HUDEP-2 (cell line): ENCODE data around the gene MBOAT1.

Source experiments
- DNase-seq, 76 experiments: peaks; one replicate each; lab custom pipeline; 2025; ENCODE audit not compliant: unreplicated experiment in 76 of 76; lab: John Stamatoyannopoulos, UW

The MBOAT1 gene

DNA sequence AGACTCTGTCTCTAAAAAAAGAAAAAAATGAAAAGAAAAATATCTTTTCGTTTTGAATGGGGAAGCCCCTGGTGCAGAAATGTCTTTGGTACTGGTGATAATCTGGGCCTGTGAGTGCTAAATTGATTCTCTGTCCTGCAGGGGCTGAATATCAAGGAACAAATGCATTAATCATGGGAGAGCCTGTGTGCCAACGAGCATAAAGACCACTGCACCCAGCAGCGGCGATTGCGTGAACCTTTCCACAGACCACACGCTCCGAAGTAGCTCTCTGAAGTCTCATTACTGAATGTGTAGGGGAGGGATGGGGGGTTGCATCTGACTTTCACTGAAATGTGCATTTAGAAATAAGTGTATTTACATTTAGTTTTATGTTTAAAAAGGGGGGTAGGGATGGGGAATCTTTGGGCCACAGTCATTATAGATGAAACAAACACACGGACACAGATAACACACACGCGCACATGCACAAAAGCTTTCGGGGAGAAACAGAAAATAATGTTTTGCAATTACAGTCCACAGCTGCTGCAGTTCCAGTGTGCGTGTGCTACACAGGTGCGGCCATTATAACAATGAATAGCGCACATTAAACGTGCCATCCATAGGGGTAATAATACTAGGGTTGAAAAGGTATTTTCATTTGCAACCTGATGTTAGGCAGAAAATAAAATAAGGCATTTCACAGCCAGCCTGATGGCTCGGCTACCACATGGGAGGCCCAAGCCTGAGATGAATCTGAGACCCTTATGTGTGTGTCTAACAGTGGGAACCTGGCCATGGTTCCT, 154.0 kb downstream of the MBOAT1 start:
- DNase-seq, result no peak

DNA sequence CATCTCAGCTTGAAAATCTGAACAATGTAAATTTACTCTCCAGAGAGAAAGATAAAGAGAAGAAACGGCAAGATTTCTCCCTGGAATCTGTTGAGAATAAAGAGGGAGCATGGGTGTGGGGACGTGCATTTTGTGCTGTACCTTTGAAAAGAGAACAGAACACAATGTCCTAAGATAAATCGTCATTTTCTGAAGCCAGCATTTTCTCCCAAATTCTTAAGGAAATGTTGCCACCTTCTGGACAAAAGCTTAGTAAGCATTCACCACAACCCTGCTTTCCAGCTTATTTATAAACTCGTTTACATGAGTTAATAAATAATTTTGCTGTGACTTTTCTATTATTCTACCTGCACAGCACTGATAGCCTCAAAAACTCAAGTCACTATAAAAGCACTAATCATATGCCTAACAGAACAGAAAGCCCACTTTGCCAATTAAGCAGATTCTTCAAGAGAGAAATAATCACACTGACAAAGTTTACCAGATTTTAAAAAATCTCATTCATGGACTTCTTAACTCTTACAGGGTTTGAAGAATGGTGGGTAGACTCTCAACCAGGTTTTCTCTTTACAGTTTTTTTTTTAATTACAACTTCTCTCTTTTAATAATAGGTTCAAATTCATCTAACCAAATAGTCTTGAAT, 155.8 kb downstream of the MBOAT1 start:
- DNase-seq, result peak in 27 of 76 experiments; percentile 11 to 69 (median 43)

DNA sequence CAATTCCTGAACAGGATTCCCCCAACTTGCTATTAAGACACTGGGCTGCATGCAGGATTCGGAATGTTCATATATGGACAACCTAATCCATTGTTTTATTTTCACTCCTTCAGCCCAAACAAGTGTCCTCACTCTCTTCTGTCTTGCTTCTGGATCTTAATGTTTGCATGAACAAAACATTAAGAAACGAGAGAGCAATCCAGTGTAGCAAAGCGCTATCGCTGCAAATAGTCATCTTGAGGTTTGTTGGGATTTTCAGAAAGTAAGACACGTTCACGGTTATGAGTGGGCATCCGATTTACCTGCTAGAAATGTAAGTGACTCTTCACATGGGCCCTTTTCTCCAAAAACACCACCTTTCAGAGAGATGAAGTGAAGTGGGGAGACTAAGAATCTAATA, 156.4 kb downstream of the MBOAT1 start:
- DNase-seq, result no peak
